ENCODE data around the gene SLC25A23. TPM values are rescaled to one million over a fixed set of nuclear protein-coding genes. Genes with fewer than 3 reads are reported as not detected.

SLC25A23 gene
- total RNA-seq, 4 donors from 2014 or later, result 41.5 to 95.9 (median 64.0) TPM

GRCh38 chr19:6451583-6452222 is 7.9 kb downstream of the SLC25A23 start:
- Histone ChIP-seq H3K27me3 (no peaks in the 10 kb centered on the region), H3K36me3 (peaks cover 0 to 81% (median 8%) of the 10 kb centered on the region in 3 donors), H3K27ac (no peak overlapping the region), H3K4me1 (peaks cover 0 to 8% (median 0%) of the 10 kb centered on the region in 3 donors), H3K9me3 (peaks cover 0 to 14% (median 7%) of the 10 kb centered on the region in 3 donors), H3K4me3 (no peak overlapping the region)
- DNase-seq, result no peak
- no peak for TF ChIP-seq CTCF (IDR thresholded peaks at IDR 0.05)
- no peak for TF ChIP-seq POLR2A (IDR thresholded peaks at IDR 0.05)
- WGBS, 2 donors, result 84 to 88% methylated on average over 5 to 6 of the region's 7 CpGs
- intact Hi-C loops (cut with DNase I), result no loop called here

- Histone ChIP-seq H3K27me3 (no peaks in the 10 kb centered on the region), H3K36me3 (peaks cover 0 to 80% (median 8%) of the 10 kb centered on the region in 3 donors), H3K4me3 (no peak overlapping the region), H3K27ac (no peak overlapping the region), H3K9me3 (peaks cover 0 to 14% (median 7%) of the 10 kb centered on the region in 3 donors), H3K4me1 (peaks cover 0 to 8% (median 0%) of the 10 kb centered on the region in 3 donors)
- intact Hi-C loops (cut with DNase I), result no loop called here
- WGBS, 2 donors, result 97% methylated on average over 5 of the region's 5 CpGs
- no peak for DNase-seq
- TF ChIP-seq POLR2A (IDR thresholded peaks at IDR 0.05) (no peak), CTCF (IDR thresholded peaks at IDR 0.05) (no peak)
Observed at GRCh38 chr19:6450166-6450565, 9.4 kb downstream of the SLC25A23 start.

GRCh38 chr19:6448045-6448444 is 11.5 kb downstream of the SLC25A23 start:
- H3K4me3 ChIP-seq, result no peak overlapping the region
- peak overlapping the region in 2 of 4 donors; percentile 40 to 53 for H3K27ac ChIP-seq
- DNase-seq, result no peak
- TF ChIP-seq CTCF (IDR thresholded peaks at IDR 0.05) (no peak), POLR2A (IDR thresholded peaks at IDR 0.05) (no peak)
- intact Hi-C loops (cut with DNase I), result no loop called here
- H3K9me3 ChIP-seq, result no peaks in the 10 kb centered on the region
- 39 to 42% methylated on average over 3 of the region's 3 CpGs for WGBS, 2 donors
- H3K4me1 ChIP-seq, result peaks cover 0 to 8% (median 0%) of the 10 kb centered on the region in 3 donors
- H3K27me3 ChIP-seq, result no peaks in the 10 kb centered on the region
- H3K36me3 ChIP-seq, result peaks cover 0 to 77% (median 0%) of the 10 kb centered on the region in 3 donors

GRCh38 chr19:6446452-6446851 is 13.1 kb downstream of the SLC25A23 start:
- no peaks in the 10 kb centered on the region for H3K9me3 ChIP-seq
- no peak overlapping the region for H3K4me3 ChIP-seq
- H3K4me1 ChIP-seq, result peaks cover 0 to 8% (median 0%) of the 10 kb centered on the region in 3 donors
- intact Hi-C loops (cut with DNase I), result no loop called here
- H3K27me3 ChIP-seq, result no peaks in the 10 kb centered on the region
- DNase-seq, result no peak
- peaks cover 0 to 70% (median 0%) of the 10 kb centered on the region in 3 donors for H3K36me3 ChIP-seq
- 86 to 90% methylated on average over 3 of the region's 3 CpGs for WGBS, 2 donors
- H3K27ac ChIP-seq, result no peak overlapping the region
- TF ChIP-seq POLR2A (IDR thresholded peaks at IDR 0.05) (no peak), CTCF (IDR thresholded peaks at IDR 0.05) (no peak)

- Histone ChIP-seq H3K27me3 (no peaks in the 10 kb centered on the region), H3K9me3 (no peaks in the 10 kb centered on the region), H3K27ac (no peak overlapping the region), H3K36me3 (peaks cover 0 to 52% (median 0%) of the 10 kb centered on the region in 3 donors), H3K4me1 (peaks cover 0 to 8% (median 0%) of the 10 kb centered on the region in 3 donors), H3K4me3 (no peak overlapping the region)
- WGBS, 2 donors, result 85 to 94% methylated on average over 3 to 5 of the region's 13 CpGs
- DNase-seq, result no peak
- intact Hi-C loops (cut with DNase I), result no loop called here
- no peak for TF ChIP-seq CTCF (IDR thresholded peaks at IDR 0.05)
Observed at GRCh38 chr19:6443986-6444385, 15.6 kb downstream of the SLC25A23 start.
